Progenitor cell of endocrine pancreas (in vitro differentiated cells): Measurements from ENCODE around the gene CLPTM1L. TPM values are rescaled to one million over a fixed set of nuclear protein-coding genes. Genes with fewer than 3 reads are reported as not detected.
"Not testable (repeated sequence)": the region's sequence is repeated elsewhere in the genome, so short reads cannot be mapped to it uniquely, and the experiment has no call there.

Experiments
- DNase-seq: peaks from one replicate; pipeline ENCODE4 v3.0.0; 2021; ENCODE audit warnings: low spot score; ENCODE audit not compliant: unreplicated experiment
- H3K27ac Mint-ChIP-seq: 2 replicates; pipeline ENCODE4 v1.8.0; 2021; ENCODE audit warnings: mild to moderate bottlenecking, moderate library complexity, mixed read lengths
- H3K27me3 Mint-ChIP-seq: 2 replicates; pipeline ENCODE4 v1.8.0; 2021; ENCODE audit warnings: mixed read lengths
- H3K36me3 Mint-ChIP-seq: 2 replicates; pipeline ENCODE4 v1.8.0; 2022; ENCODE audit warnings: mixed read lengths; ENCODE audit not compliant: insufficient read depth
- H3K4me1 Mint-ChIP-seq: 2 replicates; pipeline ENCODE4 v1.8.0; 2021; ENCODE audit warnings: low read depth, mixed read lengths
- H3K4me3 Mint-ChIP-seq: 2 replicates; pipeline ENCODE4 v1.8.0; 2021; ENCODE audit warnings: low read depth, mild to moderate bottlenecking, moderate library complexity, mixed read lengths
- H3K9me3 Mint-ChIP-seq: 2 replicates; pipeline ENCODE4 v1.8.0; 2021; ENCODE audit warnings: low read depth, mixed read lengths
- CTCF ChIP-seq: fragments of 200-600 bp; sonication (generic); IDR thresholded peaks from one replicate; pipeline ENCODE4 v1.5.0; 2021; ENCODE audit warnings: antibody characterized with exemption, mild to moderate bottlenecking; ENCODE audit not compliant: unreplicated experiment
- total RNA-seq: library from RNA; stranded (reverse); gene quantifications from 2 replicates; pipeline ENCODE4 v1.2.1, GENCODE V29; 2021

Gene CLPTM1L
- total RNA-seq, 1 donor from 2014 or later = 95.4 TPM

GRCh38 chr5:1345876-1346626 is 1.2 kb upstream of the CLPTM1L start:
- TF ChIP-seq CTCF = no peak
- Mint-ChIP-seq H3K4me1 (peaks cover 14% of the 10 kb centered on the region), H3K27ac (peak overlapping the region; percentile 69), H3K36me3 (peaks cover 9% of the 10 kb centered on the region), H3K9me3 (no peaks in the 10 kb centered on the region), H3K27me3 (peaks cover 3% of the 10 kb centered on the region), H3K4me3 (peak overlapping the region; percentile 73)
- no peak for DNase-seq

GRCh38 chr5:1343931-1344901 is 683 bp downstream of the CLPTM1L start:
- DNase-seq = no peak
- H3K4me3 Mint-ChIP-seq = peak overlapping the region; percentile 78
- no peaks in the 10 kb centered on the region for H3K27me3 Mint-ChIP-seq
- H3K27ac Mint-ChIP-seq = peak overlapping the region; percentile 79
- no peak for TF ChIP-seq CTCF
- peaks cover 14% of the 10 kb centered on the region for H3K4me1 Mint-ChIP-seq
- H3K36me3 Mint-ChIP-seq = peaks cover 13% of the 10 kb centered on the region
- no peaks in the 10 kb centered on the region for H3K9me3 Mint-ChIP-seq

- H3K36me3 Mint-ChIP-seq = peaks cover 13% of the 10 kb centered on the region
- no peak for TF ChIP-seq CTCF
- no peak overlapping the region for H3K27ac Mint-ChIP-seq
Observed at GRCh38 chr5:1343315-1343751, 1.6 kb downstream of the CLPTM1L start.

GRCh38 chr5:1342711-1343110 is 2.2 kb downstream of the CLPTM1L start:
- H3K27ac Mint-ChIP-seq, H3K27me3 Mint-ChIP-seq, DNase-seq, H3K9me3 Mint-ChIP-seq: not testable (repeated sequence)
- peaks cover 13% of the 10 kb centered on the region for H3K36me3 Mint-ChIP-seq
- peaks cover 14% of the 10 kb centered on the region for H3K4me1 Mint-ChIP-seq
- peak overlapping the region; percentile 78 for H3K4me3 Mint-ChIP-seq

More at GRCh38 chr5:1343315-1343751, 1.6 kb downstream of the CLPTM1L start:
- Mint-ChIP-seq H3K4me1 (peaks cover 14% of the 10 kb centered on the region), H3K4me3 (peak overlapping the region; percentile 78), H3K27me3 (no peaks in the 10 kb centered on the region), H3K9me3 (no peaks in the 10 kb centered on the region)
- DNase-seq = no peak

- H3K27me3 Mint-ChIP-seq = no peaks in the 10 kb centered on the region
- peaks cover 13% of the 10 kb centered on the region for H3K36me3 Mint-ChIP-seq
- DNase-seq = no peak
- no peaks in the 10 kb centered on the region for H3K9me3 Mint-ChIP-seq
- peaks cover 14% of the 10 kb centered on the region for H3K4me1 Mint-ChIP-seq
- H3K27ac Mint-ChIP-seq = no peak overlapping the region
- TF ChIP-seq CTCF = no peak
- H3K4me3 Mint-ChIP-seq = no peak overlapping the region
Observed at GRCh38 chr5:1342268-1342667, 2.6 kb downstream of the CLPTM1L start.
